Activated CD8-positive, alpha-beta memory T cell treated with anti-CD3 and anti-CD28 coated beads, Interleukin-2, amount 10 ng/mL, durations not matched to agents 7 days and 5 days (primary cell): ENCODE data around the gene ANKRD13B. TPM values are rescaled to one million over a fixed set of nuclear protein-coding genes. Genes with fewer than 3 reads are reported as not detected.

Source experiments
- ATAC-seq: fragments of 150-1000 bp; cut with Tn5 transposase; one replicate; pipeline ENCODE4 v1.10.0; 2021; ENCODE audit warnings: moderate library complexity
- CTCF ChIA-PET: fragments of 350-600 bp; sonication (Branson Sonifier 250); formaldehyde crosslinking; loops from one replicate; lab custom pipeline; 2021; ENCODE audit warnings: antibody characterized with exemption; lab: Charles Lee
- DNase-seq: peaks from one replicate; pipeline ENCODE4 v3.0.0-alpha.2; 2020
- H3K27ac Mint-ChIP-seq: one replicate; pipeline ENCODE4 v1.8.0; 2021; ENCODE audit warnings: mild to moderate bottlenecking, mixed read lengths
- H3K27me3 Mint-ChIP-seq: one replicate; pipeline ENCODE4 v1.8.0; 2021; ENCODE audit warnings: mixed read lengths
- H3K36me3 Mint-ChIP-seq: one replicate; pipeline ENCODE4 v1.8.0; 2021; ENCODE audit warnings: mild to moderate bottlenecking, mixed read lengths
- H3K4me1 Mint-ChIP-seq: one replicate; pipeline ENCODE4 v1.8.0; 2021; ENCODE audit warnings: mixed read lengths
- H3K4me3 Mint-ChIP-seq: one replicate; pipeline ENCODE4 v1.8.0; 2021; ENCODE audit warnings: mild to moderate bottlenecking, moderate library complexity, mixed read lengths
- H3K9me3 Mint-ChIP-seq: one replicate; pipeline ENCODE4 v1.8.0; 2022; ENCODE audit warnings: low read depth, mixed read lengths
- total RNA-seq, 2 experiments: library from RNA; stranded (reverse); gene quantifications; one replicate each; pipeline ENCODE4 v1.2.3, GENCODE V29; 2021

ANKRD13B gene
- total RNA-seq, 2 experiments from 2014 or later: 15.6 to 20.1 TPM

- H3K36me3 Mint-ChIP-seq: peaks cover 10% of the 10 kb centered on the region
Measured at GRCh38 chr17:29571486-29571882, 21.4 kb upstream of the ANKRD13B start.

DNA sequence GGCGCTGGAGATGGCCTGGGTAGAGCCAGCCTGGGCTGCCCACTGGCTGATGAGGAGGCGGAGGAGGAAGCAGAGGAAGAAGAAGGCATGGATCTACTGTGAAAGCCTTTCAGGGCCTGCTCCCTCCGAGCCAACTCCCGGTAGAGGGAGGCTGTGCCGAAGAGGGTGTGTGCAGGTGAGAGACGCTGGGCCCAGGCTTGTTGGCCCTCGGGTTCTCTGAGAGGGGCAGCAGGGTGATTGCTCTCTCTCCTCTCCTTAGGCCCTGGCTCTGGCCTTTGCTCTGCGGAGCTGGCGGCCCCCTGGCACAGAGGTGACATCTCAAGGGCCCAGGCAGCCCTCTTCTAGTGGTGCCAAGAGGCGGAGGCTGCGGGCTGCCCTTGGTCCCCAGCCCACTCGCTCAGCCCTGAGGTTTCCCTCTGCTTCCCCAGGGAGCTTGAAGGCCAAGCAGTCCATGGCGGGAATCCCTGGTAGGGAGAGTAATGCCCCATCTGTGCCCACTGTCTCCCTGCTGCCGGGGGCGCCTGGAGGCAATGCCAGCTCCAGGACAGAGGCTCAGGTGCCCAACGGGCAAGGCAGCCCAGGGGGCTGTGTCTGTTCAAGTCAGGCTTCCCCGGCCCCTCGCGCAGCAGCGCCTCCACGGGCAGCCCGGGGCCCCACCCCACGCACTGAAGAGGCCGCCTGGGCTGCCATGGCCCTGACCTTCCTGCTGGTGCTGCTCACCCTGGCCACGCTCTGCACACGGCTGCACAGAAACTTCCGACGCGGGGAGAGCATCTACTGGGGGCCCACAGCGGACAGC is 20.9 kb upstream of the ANKRD13B start:
- Mint-ChIP-seq H3K4me3 (no peak overlapping the region), H3K9me3 (no peaks in the 10 kb centered on the region), H3K4me1 (peaks cover 10% of the 10 kb centered on the region), H3K27me3 (no peaks in the 10 kb centered on the region), H3K36me3 (peaks cover 10% of the 10 kb centered on the region), H3K27ac (no peak overlapping the region)
- CTCF ChIA-PET: interaction anchor here (0.6 to 24.4 kb wide), 9 partner anchors 10 to 202 kb away, joined by 3 to 458 read pairs (median 11); partner anchors contain the start of genes ANKRD13B and CORO6
- DNase-seq: no peak
- ATAC-seq: no peak

More at GRCh38 chr17:29571486-29571882, 21.4 kb upstream of the ANKRD13B start:
- ATAC-seq (no peak), DNase-seq (no peak)
- Mint-ChIP-seq H3K27ac (no peak overlapping the region), H3K4me3 (no peak overlapping the region), H3K4me1 (peaks cover 10% of the 10 kb centered on the region), H3K9me3 (no peaks in the 10 kb centered on the region), H3K27me3 (no peaks in the 10 kb centered on the region)
- CTCF ChIA-PET: interaction anchor here (0.6 to 24.4 kb wide), 5 partner anchors 10 to 201 kb away, joined by 4 to 458 read pairs (median 13); partner anchors contain the start of genes ANKRD13B and CORO6

DNA sequence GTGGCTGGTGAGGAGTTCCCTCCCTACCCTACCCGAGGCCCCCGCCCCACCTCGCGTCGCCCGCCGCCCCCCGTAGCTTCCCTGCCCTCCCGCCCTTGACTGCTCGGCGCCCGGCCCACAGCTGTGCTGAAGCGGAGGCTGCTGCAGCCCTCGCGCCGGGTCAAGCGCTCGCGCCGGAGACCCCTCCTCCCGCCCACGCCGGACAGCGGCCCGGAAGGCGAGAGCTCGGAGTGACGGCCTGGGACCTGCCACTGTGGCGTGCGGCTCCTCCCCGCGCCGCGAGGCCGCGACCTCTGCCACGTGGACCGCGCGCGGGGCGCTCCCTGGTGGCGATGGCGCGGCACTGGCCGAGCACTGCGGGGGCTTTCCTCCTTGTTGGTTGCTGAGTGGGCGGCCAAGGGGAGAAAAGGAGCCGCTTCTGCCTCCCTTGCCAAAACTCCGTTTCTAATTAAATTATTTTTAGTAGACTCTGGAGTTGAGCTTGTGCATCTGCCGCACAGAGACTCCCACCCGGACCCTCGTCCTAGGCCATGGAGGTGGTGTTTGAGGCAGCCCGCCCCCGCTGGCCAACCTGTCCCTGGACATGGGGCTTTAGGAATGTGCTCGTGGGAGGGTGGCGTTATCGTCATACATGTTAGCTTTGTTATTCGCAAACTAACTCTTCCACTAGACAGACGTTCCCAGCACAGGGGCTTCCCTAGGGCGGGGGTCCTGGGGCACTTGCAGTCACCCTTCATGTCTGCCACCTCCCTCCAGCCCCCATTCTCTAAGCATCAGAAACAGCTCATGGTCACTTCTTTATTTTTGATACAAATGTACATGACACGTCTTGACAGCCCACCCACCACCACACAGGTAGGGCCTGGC is 20.0 kb upstream of the ANKRD13B start:
- Mint-ChIP-seq H3K4me3 (no peak overlapping the region), H3K27ac (no peak overlapping the region), H3K27me3 (no peaks in the 10 kb centered on the region), H3K4me1 (peaks cover 10% of the 10 kb centered on the region), H3K9me3 (no peaks in the 10 kb centered on the region), H3K36me3 (peaks cover 12% of the 10 kb centered on the region)
- CTCF ChIA-PET: interaction anchor here (0.9 to 24.4 kb wide), 9 partner anchors 9 to 433 kb away, joined by 3 to 458 read pairs (median 4); partner anchors contain the start of gene CORO6
- ATAC-seq (peak; percentile 43), DNase-seq (peak; percentile 73)

GRCh38 chr17:29573558-29573869 is 19.4 kb upstream of the ANKRD13B start:
- Mint-ChIP-seq H3K36me3 (peaks cover 12% of the 10 kb centered on the region), H3K4me3 (no peak overlapping the region), H3K9me3 (no peaks in the 10 kb centered on the region), H3K4me1 (peaks cover 10% of the 10 kb centered on the region), H3K27me3 (no peaks in the 10 kb centered on the region), H3K27ac (no peak overlapping the region)
- ATAC-seq (no peak), DNase-seq (no peak)
- CTCF ChIA-PET: interaction anchor here (0.9 to 24.4 kb wide), 8 partner anchors 8 to 433 kb away, joined by 3 to 458 read pairs (median 8); partner anchors contain the start of gene CORO6

GRCh38 chr17:29573871-29574731 is 18.8 kb upstream of the ANKRD13B start:
- Mint-ChIP-seq H3K36me3 (peaks cover 13% of the 10 kb centered on the region), H3K27me3 (no peaks in the 10 kb centered on the region), H3K4me1 (peaks cover 9% of the 10 kb centered on the region), H3K4me3 (no peak overlapping the region), H3K27ac (no peak overlapping the region), H3K9me3 (no peaks in the 10 kb centered on the region)
- CTCF ChIA-PET: interaction anchor here (1.1 to 24.4 kb wide), 9 partner anchors 8 to 434 kb away, joined by 3 to 458 read pairs (median 11); partner anchors contain the start of gene CORO6
- no peak for ATAC-seq
- no peak for DNase-seq

GRCh38 chr17:29574732-29575510 is 18.0 kb upstream of the ANKRD13B start:
- H3K4me1 Mint-ChIP-seq: peaks cover 5% of the 10 kb centered on the region
- H3K4me3 Mint-ChIP-seq: no peak overlapping the region
- H3K27me3 Mint-ChIP-seq: no peaks in the 10 kb centered on the region
- peaks cover 17% of the 10 kb centered on the region for H3K36me3 Mint-ChIP-seq
- ATAC-seq (no peak), DNase-seq (no peak)
- CTCF ChIA-PET: interaction anchor here (1.1 to 24.4 kb wide), 5 partner anchors 10 to 356 kb away, joined by 3 to 458 read pairs (median 11); partner anchors contain the start of gene CORO6
- H3K27ac Mint-ChIP-seq: peak overlapping the region; percentile 25
- H3K9me3 Mint-ChIP-seq: no peaks in the 10 kb centered on the region

- CTCF ChIA-PET: interaction anchor here (0.6 to 24.4 kb wide), 4 partner anchors 9 to 40 kb away, joined by 3 to 458 read pairs (median 8); partner anchors contain the start of genes ABHD15 and CORO6
- Mint-ChIP-seq H3K27ac (peak overlapping the region; percentile 25), H3K4me3 (no peak overlapping the region), H3K4me1 (peaks cover 9% of the 10 kb centered on the region), H3K36me3 (peaks cover 19% of the 10 kb centered on the region), H3K27me3 (no peaks in the 10 kb centered on the region), H3K9me3 (no peaks in the 10 kb centered on the region)
- DNase-seq (no peak), ATAC-seq (no peak)
Measured at GRCh38 chr17:29575511-29576213, 17.3 kb upstream of the ANKRD13B start.

DNA sequence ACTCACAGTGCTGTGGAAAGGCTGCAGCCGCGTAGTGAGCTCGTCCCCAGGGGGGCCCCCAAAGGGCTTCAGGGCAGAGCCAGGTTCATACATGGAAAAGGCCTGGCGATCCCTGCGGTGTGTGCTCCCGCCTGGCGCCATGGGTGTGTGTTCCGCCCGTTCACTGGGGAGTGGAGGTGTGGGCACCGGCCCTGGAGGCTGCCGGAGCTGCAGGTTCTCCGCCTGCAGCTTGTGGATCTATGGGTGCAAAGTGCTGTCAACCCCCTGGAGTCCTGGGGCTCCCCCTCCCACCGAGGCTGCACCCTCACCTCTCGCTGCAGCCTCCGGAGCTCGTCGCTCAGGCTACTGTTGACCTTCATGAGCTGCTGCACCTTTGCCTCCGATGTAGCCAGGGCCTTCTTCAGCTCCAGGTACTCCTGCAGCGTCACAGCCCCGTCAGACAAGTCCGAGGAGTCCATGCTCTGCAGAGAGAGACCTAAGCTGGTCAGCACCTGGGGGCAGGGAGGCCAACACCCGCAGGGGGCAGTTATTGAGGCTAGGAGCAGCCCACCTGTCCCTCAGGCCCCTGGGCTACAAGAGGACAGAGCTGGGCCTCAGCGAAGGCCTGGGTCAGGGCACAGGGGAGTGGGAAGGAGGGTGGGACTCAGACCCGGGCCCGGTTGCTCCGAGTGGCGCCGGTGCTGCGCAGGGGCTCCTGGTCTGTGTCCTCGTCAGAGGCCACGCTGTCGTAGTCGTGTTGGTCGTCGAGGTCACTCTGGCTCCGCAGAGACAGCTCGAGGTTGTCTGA is 16.5 kb upstream of the ANKRD13B start:
- H3K36me3 Mint-ChIP-seq: peaks cover 19% of the 10 kb centered on the region
- no peak for ATAC-seq
- DNase-seq: no peak
- no peak overlapping the region for H3K27ac Mint-ChIP-seq
- no peaks in the 10 kb centered on the region for H3K9me3 Mint-ChIP-seq
- CTCF ChIA-PET: interaction anchor here (0.6 to 24.4 kb wide), 4 partner anchors 7 to 39 kb away, joined by 3 to 458 read pairs (median 87); partner anchors contain the start of genes ABHD15, ANKRD13B, CORO6 and TP53I13
- H3K4me1 Mint-ChIP-seq: peaks cover 13% of the 10 kb centered on the region
- no peaks in the 10 kb centered on the region for H3K27me3 Mint-ChIP-seq
- no peak overlapping the region for H3K4me3 Mint-ChIP-seq

GRCh38 chr17:29577001-29577370 is 15.9 kb upstream of the ANKRD13B start:
- Mint-ChIP-seq H3K27ac (no peak overlapping the region), H3K4me1 (peaks cover 11% of the 10 kb centered on the region), H3K36me3 (peaks cover 19% of the 10 kb centered on the region), H3K9me3 (no peaks in the 10 kb centered on the region), H3K4me3 (no peak overlapping the region), H3K27me3 (no peaks in the 10 kb centered on the region)
- no peak for DNase-seq
- no peak for ATAC-seq
- CTCF ChIA-PET: interaction anchor here (8.3 to 24.4 kb wide), 3 partner anchors 7 to 39 kb away, joined by 80 to 458 read pairs (median 94); partner anchors contain the start of genes ABHD15, ANKRD13B, CORO6 and TP53I13

DNA sequence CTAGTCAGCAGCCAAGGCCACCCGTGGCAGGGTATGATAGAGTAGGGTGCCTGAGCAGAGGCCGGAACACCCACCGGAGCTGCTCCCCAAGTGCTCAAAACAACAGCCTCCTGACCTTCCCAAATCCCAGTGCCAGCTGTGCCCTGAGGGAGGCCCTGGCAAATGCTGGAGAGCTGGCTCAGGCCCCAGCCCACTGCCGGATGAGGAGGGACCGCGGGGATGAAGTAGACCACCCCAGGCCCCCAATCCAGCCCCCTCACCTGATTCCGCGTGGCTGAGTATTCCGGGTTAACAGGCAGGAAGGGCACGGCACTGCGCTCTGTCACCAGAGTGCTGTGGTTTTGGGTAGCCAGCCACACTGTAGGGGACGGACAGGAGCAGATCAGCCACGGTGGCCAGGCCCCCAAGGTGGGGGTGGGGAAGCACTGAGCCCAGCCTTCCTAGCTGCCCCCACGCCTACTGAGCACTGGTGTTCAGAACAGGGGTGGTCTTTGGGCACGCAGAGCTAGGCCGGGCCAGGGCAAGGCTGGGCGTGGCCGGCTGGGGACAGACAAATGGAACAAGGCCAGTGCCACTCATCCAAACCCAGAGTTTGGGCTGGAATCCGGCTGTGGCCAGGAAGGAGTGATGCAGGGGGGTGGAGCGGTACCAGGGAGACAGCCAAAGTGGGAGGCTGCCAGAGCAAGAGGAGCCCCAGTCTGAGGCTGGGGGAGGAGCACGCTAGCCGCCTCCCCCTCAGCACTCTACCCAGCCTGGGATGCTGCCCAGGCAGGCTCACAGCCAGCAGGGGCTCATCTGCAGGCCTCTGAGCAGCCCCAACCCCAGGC is 15.3 kb upstream of the ANKRD13B start:
- no peak overlapping the region for H3K4me3 Mint-ChIP-seq
- H3K27me3 Mint-ChIP-seq: no peaks in the 10 kb centered on the region
- H3K9me3 Mint-ChIP-seq: no peaks in the 10 kb centered on the region
- ATAC-seq (no peak), DNase-seq (no peak)
- peaks cover 11% of the 10 kb centered on the region for H3K4me1 Mint-ChIP-seq
- H3K36me3 Mint-ChIP-seq: peaks cover 19% of the 10 kb centered on the region
- CTCF ChIA-PET: interaction anchor here (1.2 to 24.4 kb wide), 4 partner anchors 8 to 38 kb away, joined by 3 to 458 read pairs (median 87); partner anchors contain the start of genes ABHD15, ANKRD13B, CORO6 and TP53I13
- H3K27ac Mint-ChIP-seq: no peak overlapping the region
